Left kidney (tissue), 2 donors: ENCODE measurements around the gene SLC12A7. TPM values are rescaled to one million over a fixed set of nuclear protein-coding genes. Genes with fewer than 3 reads are reported as not detected.
"Not testable (repeated sequence)": the region's sequence is repeated elsewhere in the genome, so short reads cannot be mapped to it uniquely, and the experiment has no call there.

Experiments
- DNase-seq: peaks from one replicate; pipeline ENCODE4 v3.0.0-alpha.2; 2013
- polyA plus RNA-seq: library from polyadenylated mRNA; unstranded; fragments of 120-200 nt; gene quantifications from one replicate; pipeline ENCODE4 v1.2.1, GENCODE V29; 2013; ENCODE audit not compliant: insufficient read length

SLC12A7 gene
- polyA plus RNA-seq, 1 donor: 38.3 TPM

- DNase-seq: no peak
These were observed 48.0 kb downstream of the SLC12A7 start for GRCh38 chr5:1063661-1064382.

- no peak for DNase-seq
These were observed 48.9 kb downstream of the SLC12A7 start for GRCh38 chr5:1062761-1063568.

DNA sequence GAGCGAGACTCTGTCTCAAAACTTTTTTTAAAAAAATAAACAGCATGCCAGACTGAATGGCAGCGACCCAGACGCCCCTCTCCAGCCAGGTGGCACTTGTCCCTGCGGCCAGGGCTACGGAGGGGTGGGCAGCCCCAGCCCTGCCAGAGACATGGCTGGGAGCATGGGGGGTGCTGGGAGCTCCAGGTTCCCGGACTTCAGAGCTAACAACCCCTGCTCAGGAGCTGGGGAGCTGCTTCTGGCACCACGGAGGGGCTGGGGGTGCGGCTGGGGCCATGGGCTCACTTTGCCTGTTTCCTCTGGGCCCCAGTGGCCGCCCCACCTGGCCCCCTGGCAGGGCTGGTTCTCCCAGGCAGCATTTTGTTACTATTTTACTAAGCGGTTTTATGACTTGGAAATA is 49.9 kb downstream of the SLC12A7 start:
- DNase-seq: no peak

GRCh38 chr5:1061292-1061691 is 50.6 kb downstream of the SLC12A7 start:
- not testable (repeated sequence) for DNase-seq

DNA sequence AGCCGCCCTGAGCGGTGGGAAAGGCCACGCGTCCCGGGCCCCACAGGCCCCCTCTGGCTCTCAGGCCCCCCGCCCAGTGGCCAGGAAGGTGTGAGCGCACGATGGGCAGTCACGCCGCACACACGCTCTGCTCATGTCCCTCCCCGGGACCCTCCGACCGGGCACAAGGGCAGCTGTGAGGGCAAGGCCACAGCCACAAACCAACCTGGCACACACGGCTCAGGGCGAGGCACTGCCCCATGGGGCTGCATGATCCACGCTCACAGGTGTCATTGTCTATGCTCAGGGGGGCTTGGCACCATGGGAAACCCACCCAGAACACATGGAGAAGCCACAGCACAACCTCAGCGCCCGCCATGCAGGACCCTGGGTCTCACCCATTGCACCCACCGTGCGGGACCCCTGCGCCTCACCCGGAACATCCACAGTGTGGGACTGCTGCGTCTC is 51.3 kb downstream of the SLC12A7 start:
- DNase-seq: no peak

DNA sequence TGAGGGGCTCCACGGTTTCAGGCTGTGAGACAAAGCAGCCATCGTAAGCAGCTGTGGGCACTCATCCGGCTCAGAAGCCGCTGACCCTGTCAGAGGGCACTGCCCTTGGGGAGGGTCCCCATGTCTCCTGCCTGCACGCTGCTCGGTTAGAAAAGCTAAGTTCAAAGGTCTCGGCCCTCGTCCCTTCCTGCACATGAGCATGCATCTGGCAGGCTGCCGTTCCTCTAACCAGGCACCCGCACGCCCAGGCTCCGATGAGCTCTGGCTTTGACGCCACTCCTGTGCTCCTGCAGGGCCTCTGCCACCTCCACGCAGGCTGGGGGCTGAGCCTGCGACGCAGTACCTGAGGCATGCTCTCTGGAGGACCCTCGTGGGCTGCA is 52.0 kb downstream of the SLC12A7 start:
- DNase-seq: no peak

- no peak for DNase-seq
These were observed 52.6 kb downstream of the SLC12A7 start for GRCh38 chr5:1058988-1059883.

DNA sequence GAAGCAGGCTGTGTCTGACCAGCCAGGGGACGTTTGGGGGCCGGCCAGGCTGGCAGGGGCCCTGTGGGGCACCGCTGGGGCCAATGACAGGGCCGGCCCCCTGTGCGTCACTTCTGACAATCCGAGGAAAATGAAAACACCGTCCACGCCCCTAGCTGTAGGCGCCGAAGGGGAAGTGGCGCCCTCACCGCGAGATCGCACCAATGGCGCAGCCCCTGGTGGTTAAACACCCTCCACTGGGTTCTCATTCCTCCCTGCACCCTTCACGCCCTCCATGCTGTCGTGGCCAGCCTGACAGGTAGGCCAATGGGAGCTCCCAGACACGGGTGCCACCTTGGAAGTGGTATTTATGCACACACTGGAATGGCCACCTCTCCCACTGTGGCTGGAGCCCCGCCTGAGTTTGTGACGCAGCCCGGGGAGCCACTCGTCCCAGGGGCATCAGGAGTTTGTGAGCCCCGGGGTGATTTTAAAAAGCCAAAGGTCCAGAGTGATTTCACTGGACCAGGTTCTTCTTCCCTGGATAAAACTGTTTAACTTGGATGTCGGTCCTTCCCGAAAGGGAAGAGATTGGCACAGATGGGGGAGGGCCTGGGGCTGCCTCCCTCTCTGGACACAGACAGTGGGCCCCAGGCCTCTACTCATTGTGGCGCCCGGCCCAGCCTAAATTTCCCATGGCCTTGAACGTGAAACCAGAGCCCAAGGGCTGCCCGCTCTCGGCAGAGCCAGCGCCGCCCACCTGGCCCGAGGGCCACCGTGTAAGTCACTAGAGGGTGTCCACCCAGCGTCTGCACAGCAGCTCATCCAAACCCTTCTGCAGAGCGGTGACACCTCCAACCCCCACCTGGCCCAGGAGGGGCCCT is 53.5 kb downstream of the SLC12A7 start:
- DNase-seq: no peak

GRCh38 chr5:1057485-1058082 is 54.3 kb downstream of the SLC12A7 start:
- no peak for DNase-seq

GRCh38 chr5:1056611-1057484 is 55.0 kb downstream of the SLC12A7 start:
- DNase-seq: no peak

DNA sequence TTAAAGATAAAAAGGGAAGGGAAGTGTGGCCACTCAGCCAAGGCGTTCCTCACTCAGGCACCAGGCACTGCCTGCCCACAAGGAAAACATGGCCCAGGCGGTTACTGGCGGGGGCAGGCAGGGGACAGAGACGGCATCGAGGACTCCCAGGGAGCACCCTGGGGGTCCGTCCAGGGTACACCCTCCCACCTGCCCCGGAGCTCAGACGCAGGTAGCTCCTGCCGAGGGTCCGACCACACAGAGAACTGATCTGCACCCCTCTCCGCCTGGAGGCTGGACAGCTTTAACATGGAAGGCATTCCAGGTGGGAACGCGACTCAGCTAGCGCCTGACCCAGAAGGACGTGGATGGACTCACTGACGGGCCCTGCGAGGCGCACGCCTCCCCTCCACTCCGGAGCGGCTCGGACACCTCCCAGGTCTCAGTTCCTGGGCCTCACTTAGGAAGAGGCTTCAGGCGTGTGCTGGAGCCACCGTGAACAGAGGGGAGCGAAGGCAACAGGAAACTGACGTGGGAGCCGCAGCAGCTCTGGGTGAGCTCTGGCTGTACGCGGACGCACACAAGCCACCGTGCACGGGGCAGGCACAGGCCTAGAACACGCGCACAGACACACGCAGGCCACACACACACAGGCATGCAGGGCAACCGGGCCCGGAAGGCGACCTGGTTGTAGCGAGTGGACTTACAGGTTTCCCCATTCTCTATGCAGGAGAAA is 55.8 kb downstream of the SLC12A7 start:
- no peak for DNase-seq

DNA sequence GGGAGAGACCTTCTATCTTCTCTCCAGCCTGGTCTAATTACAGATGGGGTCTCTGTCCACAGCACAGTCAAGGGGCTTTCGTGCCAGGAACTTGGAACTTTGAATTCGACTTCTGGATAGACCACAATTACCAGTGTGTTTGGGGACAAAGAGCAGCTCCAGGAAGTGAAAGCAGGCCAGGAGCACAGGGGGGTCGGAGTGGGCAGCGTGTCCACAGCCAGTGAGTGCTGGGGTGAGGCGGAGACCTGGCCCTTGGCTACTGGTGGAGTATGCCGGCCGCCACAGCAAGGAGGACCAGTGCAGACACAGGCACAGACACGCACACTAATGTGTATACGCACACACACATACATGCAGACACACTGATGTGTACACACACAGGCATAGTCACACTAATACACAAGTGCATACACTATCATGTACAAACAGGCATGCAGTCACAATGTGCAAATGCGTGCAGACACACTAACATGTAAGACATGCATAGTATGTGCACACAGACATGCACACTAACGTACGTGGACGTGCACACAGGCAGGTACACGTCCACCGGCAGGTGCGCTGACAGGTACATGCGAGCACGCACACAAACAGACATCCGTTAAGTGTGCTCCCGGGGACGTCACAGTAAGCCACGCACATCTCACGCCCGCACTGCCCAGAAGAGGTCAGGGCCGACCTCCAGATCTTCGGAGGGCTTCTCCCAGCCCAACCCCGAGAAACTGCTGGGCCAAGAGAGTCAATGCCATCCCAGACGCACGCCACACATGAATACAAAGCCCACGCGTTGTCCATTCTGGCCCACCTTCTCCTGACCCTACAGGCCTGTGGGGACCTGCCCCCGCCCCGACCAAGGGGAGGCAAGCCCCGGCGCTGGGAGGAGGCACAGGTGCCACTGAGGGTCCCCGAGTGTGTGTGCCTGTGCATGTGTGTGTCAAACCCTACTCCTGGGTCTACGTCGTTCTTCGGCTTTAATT is 56.8 kb downstream of the SLC12A7 start:
- DNase-seq: no peak

DNA sequence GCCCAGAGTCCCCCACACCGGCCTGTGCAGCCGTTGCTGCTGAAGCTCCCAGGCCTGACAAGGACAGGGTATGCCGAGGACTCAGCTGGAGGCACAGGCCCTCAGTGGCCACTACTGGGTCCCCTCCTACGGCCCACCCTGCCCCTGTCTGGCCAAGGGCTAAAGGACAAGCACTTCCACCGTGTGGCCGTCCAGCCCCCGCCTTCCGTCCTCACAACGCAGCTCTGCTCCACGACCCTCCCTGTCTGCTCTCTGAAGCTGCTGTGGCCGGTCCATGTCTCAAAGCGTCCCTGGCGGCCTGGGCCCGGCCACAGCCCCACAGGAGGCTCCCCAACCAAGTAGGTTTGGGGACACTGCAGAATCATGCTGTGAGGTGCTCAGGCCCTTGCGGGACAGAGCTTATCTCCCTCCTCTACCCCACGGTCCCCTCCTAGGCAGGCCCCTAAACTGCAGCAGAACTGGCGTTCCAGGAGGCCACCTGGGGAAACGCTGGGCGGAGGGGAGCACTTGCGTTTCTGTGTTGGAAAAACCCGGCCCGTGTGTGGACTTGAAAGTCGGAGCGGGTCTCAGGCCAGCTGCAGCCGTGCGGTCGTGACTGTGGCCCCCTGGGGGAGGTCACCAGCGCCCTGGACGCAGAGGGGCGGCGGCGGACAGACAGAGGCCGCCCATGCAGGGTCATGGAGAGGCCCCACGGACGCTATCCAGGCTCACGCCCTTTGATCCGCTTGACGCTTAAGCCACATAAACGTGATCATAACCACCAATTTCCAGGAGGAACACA is 57.7 kb downstream of the SLC12A7 start:
- DNase-seq: no peak

DNA sequence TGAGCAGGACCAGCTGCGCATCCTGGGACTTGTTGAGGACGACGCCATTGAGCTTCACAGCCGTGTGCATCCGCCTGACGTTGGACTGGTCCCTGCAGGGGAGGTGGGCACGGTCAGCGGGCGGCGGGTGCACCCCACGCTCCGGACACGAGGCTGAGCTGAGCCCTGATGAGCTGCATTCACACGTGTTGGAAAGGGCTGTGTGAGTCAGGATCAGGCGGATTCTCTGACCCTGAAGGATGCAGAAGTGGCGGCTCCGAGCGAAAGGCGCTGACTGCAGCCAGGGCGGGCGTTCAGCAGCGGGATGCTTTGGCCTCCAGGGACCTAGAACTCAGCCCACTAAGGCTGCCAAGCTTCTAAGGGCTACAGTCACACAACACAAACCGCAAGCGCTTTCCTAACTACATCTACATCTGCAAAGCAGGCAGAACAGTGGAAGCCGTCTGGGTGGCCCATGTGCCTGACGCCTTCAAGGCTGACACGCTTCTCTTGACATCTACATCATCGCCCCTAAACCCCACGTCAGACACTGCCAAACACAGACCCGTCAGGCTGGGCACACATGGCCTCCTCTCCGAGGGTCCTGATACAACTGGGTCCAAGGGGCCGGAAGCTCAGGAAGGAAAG is 58.4 kb downstream of the SLC12A7 start:
- DNase-seq: no peak

DNA sequence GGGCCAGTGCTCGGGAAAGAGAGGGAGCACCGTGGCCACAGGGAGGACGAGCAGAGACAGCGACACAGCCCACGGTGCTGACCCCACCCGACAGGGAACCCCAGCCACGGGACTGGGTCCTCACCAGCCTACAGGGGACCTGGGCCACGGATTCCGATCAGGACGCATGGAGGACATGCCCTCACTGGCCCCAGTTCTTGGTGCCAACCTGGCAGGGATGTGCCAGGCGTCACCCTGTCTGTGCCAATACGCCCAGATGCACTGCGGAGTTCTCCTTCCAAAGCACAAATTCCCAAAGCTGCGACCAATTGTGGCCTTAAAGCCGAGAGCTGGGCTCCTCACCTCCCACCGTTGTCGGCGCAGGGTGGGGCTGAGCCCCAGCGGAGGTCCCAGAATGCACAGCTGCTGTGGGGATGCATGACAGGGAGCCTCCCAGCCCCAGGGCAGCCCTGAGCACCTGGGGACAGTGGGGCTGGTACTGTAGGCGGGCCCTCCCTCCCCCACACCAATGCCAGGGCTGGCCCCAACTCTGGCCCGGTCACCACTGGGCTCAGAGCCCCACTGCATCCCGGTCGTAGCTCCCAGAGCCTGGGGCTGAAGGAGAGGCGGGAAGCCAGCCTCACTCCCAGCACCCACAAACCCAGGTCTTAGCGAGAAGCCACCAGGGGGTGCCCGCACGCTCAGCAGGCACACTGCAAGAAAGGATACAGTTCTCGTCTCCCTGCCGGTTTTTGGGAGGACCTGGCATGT is 59.0 kb downstream of the SLC12A7 start:
- no peak for DNase-seq

- DNase-seq: no peak
These were observed 59.8 kb downstream of the SLC12A7 start for GRCh38 chr5:1052076-1052475.
